22Rv1 (cell line): ENCODE data around the gene RFESD.

ENCODE experiments used
- ZFX ChIP-seq: fragments of 450-650 bp; IDR thresholded peaks from 2 replicates; pipeline ENCODE4 v1.6.1; 2017; ENCODE audit warnings: antibody characterized with exemption, borderline replicate concordance
- TF ChIP-seq, protein P1 (sequence below): fragments of 450-650 bp; IDR thresholded peaks from 2 replicates; pipeline ENCODE4 v1.5.1; 2017; ENCODE audit warnings: mild to moderate bottlenecking

DNA sequence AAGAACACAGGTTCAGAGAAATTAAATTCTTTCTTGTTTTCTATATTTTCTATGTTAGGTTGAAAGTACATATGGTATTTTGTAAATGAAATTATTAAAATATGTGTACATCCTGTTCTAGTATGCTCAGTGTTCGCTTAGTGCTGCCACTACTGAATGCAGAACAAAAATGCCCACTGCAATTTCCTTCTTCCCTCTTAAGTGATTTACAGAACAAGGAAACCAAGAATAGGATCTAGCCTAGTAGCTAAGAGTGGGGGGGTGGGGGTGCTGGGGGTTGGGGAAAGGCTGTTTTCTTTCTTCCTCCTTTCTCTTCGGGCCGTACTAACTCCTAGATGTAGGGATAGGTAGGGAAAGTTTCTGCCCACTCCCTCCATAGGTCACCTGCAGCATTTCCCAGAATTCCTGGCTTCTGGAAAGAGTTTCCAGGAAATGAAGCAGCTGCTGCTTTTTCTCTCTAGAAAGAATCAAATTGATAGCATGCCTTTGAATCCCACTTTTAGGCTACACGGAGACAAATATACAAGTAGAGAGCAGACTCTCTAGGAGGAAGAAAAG, 20.6 kb downstream of the RFESD start:
- TF ChIP-seq, protein P1, sequence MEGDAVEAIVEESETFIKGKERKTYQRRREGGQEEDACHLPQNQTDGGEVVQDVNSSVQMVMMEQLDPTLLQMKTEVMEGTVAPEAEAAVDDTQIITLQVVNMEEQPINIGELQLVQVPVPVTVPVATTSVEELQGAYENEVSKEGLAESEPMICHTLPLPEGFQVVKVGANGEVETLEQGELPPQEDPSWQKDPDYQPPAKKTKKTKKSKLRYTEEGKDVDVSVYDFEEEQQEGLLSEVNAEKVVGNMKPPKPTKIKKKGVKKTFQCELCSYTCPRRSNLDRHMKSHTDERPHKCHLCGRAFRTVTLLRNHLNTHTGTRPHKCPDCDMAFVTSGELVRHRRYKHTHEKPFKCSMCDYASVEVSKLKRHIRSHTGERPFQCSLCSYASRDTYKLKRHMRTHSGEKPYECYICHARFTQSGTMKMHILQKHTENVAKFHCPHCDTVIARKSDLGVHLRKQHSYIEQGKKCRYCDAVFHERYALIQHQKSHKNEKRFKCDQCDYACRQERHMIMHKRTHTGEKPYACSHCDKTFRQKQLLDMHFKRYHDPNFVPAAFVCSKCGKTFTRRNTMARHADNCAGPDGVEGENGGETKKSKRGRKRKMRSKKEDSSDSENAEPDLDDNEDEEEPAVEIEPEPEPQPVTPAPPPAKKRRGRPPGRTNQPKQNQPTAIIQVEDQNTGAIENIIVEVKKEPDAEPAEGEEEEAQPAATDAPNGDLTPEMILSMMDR = no peak
- TF ChIP-seq ZFX = no peak
